PC-9 (cell line): ENCODE results near the gene TAOK1.

Experiments used
- CTCF ChIP-seq: fragments of 200-600 bp; sonication (generic); conservative IDR thresholded peaks from 2 replicates; pipeline ENCODE4 v1.6.1; 2017; ENCODE audit warnings: mixed run types, antibody characterized with exemption, mild to moderate bottlenecking, moderate library complexity
- EZH2 ChIP-seq: fragments of 200-600 bp; sonication (generic); IDR thresholded peaks from 2 replicates; pipeline ENCODE4 v1.8.0; 2017; ENCODE audit warnings: antibody characterized with exemption, low read depth

- TF ChIP-seq CTCF: no peak
- no peak for TF ChIP-seq EZH2
Observed at GRCh38 chr17:29461483-29462206, 71.5 kb downstream of the TAOK1 start.
